PC-3 (cell line): ENCODE measurements around the gene KIF7. TPM values are rescaled to one million over a fixed set of nuclear protein-coding genes. Genes with fewer than 3 reads are reported as not detected.

Experiments used
- ATAC-seq: fragments of 200-7000 bp; cut with Tn5 transposase; 2 replicates; pipeline ENCODE4 v1.9.1; 2020; ENCODE audit warnings: mild to moderate bottlenecking, moderate library complexity
- BruUV-seq: library from RNA; stranded (reverse); fragments of 400-500 nt; replicated peaks from 2 replicates; lab custom pipeline; 2021; lab: Mats Ljungman, UMichigan
- CTCF ChIA-PET: fragments of 300-600 bp; sonication (Branson Sonifier 250); formaldehyde crosslinking; loops from one replicate; lab custom pipeline; 2022; ENCODE audit warnings: antibody characterized with exemption; lab: Charles Lee
- POLR2A ChIA-PET: fragments of 300-600 bp; sonication (Branson Sonifier 250); formaldehyde crosslinking; loops from one replicate; lab custom pipeline; 2022; ENCODE audit warnings: antibody characterized with exemption; ENCODE audit not compliant: unreplicated experiment; lab: Charles Lee
- DNase-seq: peaks from one replicate; pipeline ENCODE4 v3.0.0-alpha.2; 2015
- H2AFZ ChIP-seq: fragments of 300-600 bp; sonication (generic); 2 replicates; pipeline ENCODE4 v1.6.0; 2016; ENCODE audit warnings: antibody characterized with exemption, low read length
- H3F3A ChIP-seq: fragments of 300-600 bp; sonication (generic); one replicate; pipeline ENCODE4 v1.6.0; 2017; ENCODE audit warnings: antibody characterized with exemption, low read length, control low read depth, mild to moderate bottlenecking; ENCODE audit not compliant: unreplicated experiment
- H3K27ac ChIP-seq: fragments of 300-600 bp; sonication (generic); 2 replicates; pipeline ENCODE4 v1.5.1; 2016; ENCODE audit warnings: mild to moderate bottlenecking, low read length
- H3K27me3 ChIP-seq: fragments of 300-600 bp; sonication (generic); 2 replicates; pipeline ENCODE4 v1.6.1; 2016; ENCODE audit warnings: low read length, mixed read lengths
- H3K36me3 ChIP-seq: fragments of 300-600 bp; sonication (generic); 2 replicates; pipeline ENCODE4 v1.6.1; 2016; ENCODE audit warnings: low read depth, mixed run types, low read length, mixed read lengths
- H3K4me1 ChIP-seq: fragments of 300-600 bp; sonication (generic); 2 replicates; pipeline ENCODE4 v1.5.1; 2016; ENCODE audit warnings: low read length; ENCODE audit not compliant: insufficient read depth
- H3K4me2 ChIP-seq: fragments of 300-600 bp; sonication (generic); 2 replicates; pipeline ENCODE4 v1.6.0; 2016; ENCODE audit warnings: low read length
- H3K4me3 ChIP-seq: fragments of 300-600 bp; sonication (generic); 2 replicates; pipeline ENCODE4 v1.5.1; 2016; ENCODE audit warnings: mild to moderate bottlenecking, low read length, mixed read lengths
- H3K79me2 ChIP-seq: fragments of 300-600 bp; sonication (generic); 2 replicates; pipeline ENCODE4 v1.6.1; 2017; ENCODE audit warnings: low read length, mixed read lengths
- H3K9ac ChIP-seq: fragments of 300-600 bp; sonication (generic); 2 replicates; pipeline ENCODE4 v1.6.0; 2016; ENCODE audit warnings: mild to moderate bottlenecking, low read length
- H3K9me2 ChIP-seq: fragments of 300-600 bp; sonication (generic); replicated peaks from 2 replicates; pipeline ENCODE4 v1.6.1; 2016; ENCODE audit warnings: mixed run types, low read length, mixed read lengths
- H3K9me3 ChIP-seq: fragments of 300-600 bp; sonication (generic); 2 replicates; pipeline ENCODE4 v1.6.1; 2016; ENCODE audit warnings: low read length, mixed read lengths
- H4K20me1 ChIP-seq: fragments of 300-600 bp; sonication (generic); 2 replicates; pipeline ENCODE4 v1.6.1; 2016; ENCODE audit warnings: low read length, mixed read lengths
- CTCF ChIP-seq: fragments of 300-600 bp; sonication (generic); conservative IDR thresholded peaks from 2 replicates; pipeline ENCODE4 v1.5.1; 2017; ENCODE audit warnings: antibody characterized with exemption, low read depth, mild to moderate bottlenecking, low read length
- EZH2 ChIP-seq: fragments of 300-600 bp; sonication (generic); IDR thresholded peaks from one replicate; pipeline ENCODE4 v1.6.1; 2017; ENCODE audit warnings: antibody characterized with exemption, mild to moderate bottlenecking, low read length; ENCODE audit not compliant: unreplicated experiment
- EZH2phosphoT487 ChIP-seq: fragments of 300-600 bp; sonication (generic); IDR thresholded peaks from 2 replicates; pipeline ENCODE4 v1.6.1; 2018; ENCODE audit warnings: mild to moderate bottlenecking, antibody characterized with exemption, low read length, borderline replicate concordance
- intact Hi-C: fragments of 100-400 bp; cut with micrococcal nuclease; formaldehyde crosslinking; loops from 2 replicates; pipeline ENCODE4 v1.9.0; 2023
- total RNA-seq: library from RNA; depleted of rRNA; stranded (reverse); fragments of >200 nt; gene quantifications from 2 replicates; pipeline ENCODE4 v1.2.3, GENCODE V29; 2014

KIF7 gene
- total RNA-seq, 1 experiment from 2014 or later = 18.8 TPM

DNA sequence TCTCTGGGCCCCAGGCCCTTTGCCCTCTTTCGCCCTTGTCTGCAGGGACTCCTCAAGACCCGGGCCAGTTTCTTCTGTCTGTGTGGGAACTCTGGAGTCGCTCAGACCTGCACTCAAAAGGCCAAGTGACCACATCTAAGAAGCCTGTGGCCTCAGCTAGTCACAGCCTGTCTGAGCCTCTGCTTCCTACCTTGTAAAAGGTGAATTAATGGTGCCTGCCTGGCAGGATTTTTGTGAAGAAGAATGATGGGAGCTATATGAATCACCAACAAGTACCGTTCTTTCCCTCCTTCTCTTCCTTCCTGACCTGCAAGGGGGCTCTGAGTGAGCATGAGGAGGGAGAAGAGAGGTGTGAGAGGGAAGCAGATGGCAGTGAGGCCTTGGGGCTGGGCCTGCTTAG is 16.4 kb upstream of the KIF7 start:
- Histone ChIP-seq H3K4me1 (no peaks in the 10 kb centered on the region), H3K9me2 (no peaks in the 10 kb centered on the region), H3F3A (no peaks in the 10 kb centered on the region), H2AFZ (no peak overlapping the region), H3K4me3 (no peak overlapping the region), H3K9me3 (no peaks in the 10 kb centered on the region), H3K79me2 (no peaks in the 10 kb centered on the region), H3K27ac (no peak overlapping the region), H3K9ac (no peak overlapping the region), H3K4me2 (no peak overlapping the region), H3K36me3 (no peaks in the 10 kb centered on the region), H3K27me3 (no peaks in the 10 kb centered on the region), H4K20me1 (no peaks in the 10 kb centered on the region)
- intact Hi-C loops = no loop called here
- CTCF ChIA-PET = no interaction called here
- TF ChIP-seq EZH2 (no peak), EZH2phosphoT487 (no peak), CTCF (no peak)
- no TSS peak for BruUV-seq
- no peak for DNase-seq
- POLR2A ChIA-PET = interaction anchor here (0.5 kb wide), 1 partner anchor 24 kb away, joined by 3 read pairs; no protein-coding TSS in a partner anchor
- no peak for ATAC-seq

DNA sequence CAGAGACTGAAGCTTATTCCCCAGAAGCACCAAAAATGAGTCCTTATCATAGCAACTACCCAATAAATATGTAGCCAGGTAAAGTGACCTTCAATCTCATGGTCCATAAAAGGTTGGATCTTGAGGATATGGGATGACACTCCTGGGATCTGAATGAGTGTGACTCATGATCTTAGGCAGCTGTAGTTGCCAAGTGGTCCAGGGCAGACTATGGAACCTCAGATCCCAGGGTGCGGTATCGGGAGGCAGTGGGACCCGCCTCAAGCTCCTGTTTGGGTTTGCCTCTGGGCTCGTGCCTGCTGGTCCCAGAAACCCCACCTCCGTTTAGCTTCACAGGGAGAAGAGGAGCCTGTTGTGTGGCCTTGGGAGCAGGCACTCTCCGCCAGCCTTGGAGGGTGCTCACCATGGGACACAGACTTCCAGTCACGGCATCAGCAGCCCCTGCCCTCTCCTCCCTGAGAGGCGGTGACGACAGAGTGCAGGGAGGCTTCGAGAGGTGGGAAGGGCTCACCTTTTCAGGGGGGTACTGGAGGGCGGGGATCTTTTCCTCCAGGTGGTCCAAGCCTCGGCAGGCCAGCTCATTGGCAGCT is 15.8 kb upstream of the KIF7 start:
- Histone ChIP-seq H3K4me3 (no peak overlapping the region), H3K9me2 (no peaks in the 10 kb centered on the region), H2AFZ (no peak overlapping the region), H3K27me3 (no peaks in the 10 kb centered on the region), H3K36me3 (no peaks in the 10 kb centered on the region), H3K27ac (no peak overlapping the region), H4K20me1 (no peaks in the 10 kb centered on the region), H3K79me2 (no peaks in the 10 kb centered on the region), H3K9me3 (no peaks in the 10 kb centered on the region), H3F3A (no peaks in the 10 kb centered on the region), H3K4me2 (no peak overlapping the region), H3K9ac (no peak overlapping the region), H3K4me1 (0 out of 2 replicates have a peak, but pooled peaks cover under 1% of the 10 kb centered on the region)
- CTCF ChIA-PET = no interaction called here
- TF ChIP-seq CTCF = no peak
- TF ChIP-seq EZH2 = no peak
- TF ChIP-seq EZH2phosphoT487 = no peak
- DNase-seq (no peak), ATAC-seq (no peak)
- intact Hi-C loops = no loop called here
- BruUV-seq = no TSS peak
- POLR2A ChIA-PET = no interaction called here

GRCh38 chr15:89669941-89670340 is 14.7 kb upstream of the KIF7 start:
- Histone ChIP-seq H2AFZ (no peak overlapping the region), H3K27ac (no peak overlapping the region), H3K36me3 (no peaks in the 10 kb centered on the region), H3K9me3 (no peaks in the 10 kb centered on the region), H4K20me1 (no peaks in the 10 kb centered on the region), H3K4me1 (peaks cover 10% of the 10 kb centered on the region), H3K27me3 (no peaks in the 10 kb centered on the region), H3K4me2 (no peak overlapping the region), H3K4me3 (no peak overlapping the region), H3F3A (no peaks in the 10 kb centered on the region), H3K9ac (no peak overlapping the region), H3K79me2 (no peaks in the 10 kb centered on the region), H3K9me2 (no peaks in the 10 kb centered on the region)
- CTCF ChIA-PET = no interaction called here
- ATAC-seq = no peak
- intact Hi-C loops = no loop called here
- TF ChIP-seq CTCF (no peak), EZH2phosphoT487 (no peak), EZH2 (no peak)
- no TSS peak for BruUV-seq
- DNase-seq = no peak
- POLR2A ChIA-PET = no interaction called here
